Gastrocnemius medialis (tissue), 4 donors: ENCODE data around the gene ERF. TPM values are rescaled to one million over a fixed set of nuclear protein-coding genes. Genes with fewer than 3 reads are reported as not detected.
A peak's percentile ranks its signal among the peaks of the same experiment; 100 is the strongest.

ENCODE experiments used
- ATAC-seq, 2 donors: fragments of 150-250 bp; one replicate each; pipeline ENCODE4 v1.9.1; 2016
- DNase-seq, 2 donors: peaks; one replicate each; pipeline ENCODE4 v3.0.0-alpha.2; 2019
- H3K27ac ChIP-seq, 4 donors: fragments of 200-600 bp; sonication (generic); 1 replicate in 1 of 4; 2 replicates in 3 of 4; pipeline ENCODE4 v1.5.1; 2016 to 2018; ENCODE audit warnings: mild to moderate bottlenecking in 2 of 4, moderate library complexity in 1 of 4
- H3K27me3 ChIP-seq, 3 donors: fragments of 200-600 bp; sonication (generic) in 2 of 3; 1 replicate in 1 of 3; 2 replicates in 2 of 3; pipeline versions ENCODE4 v1.5.1 to v1.6.0; 2016 to 2019; ENCODE audit warnings: mild to moderate bottlenecking in 1 of 3, moderate library complexity in 1 of 3
- H3K36me3 ChIP-seq, 2 donors: fragments of 200-600 bp; sonication (generic) in 1 of 2; one replicate each; pipeline ENCODE4 v1.5.1; 2017 to 2018
- H3K4me1 ChIP-seq, 2 donors: fragments of 200-600 bp; sonication (generic) in 1 of 2; one replicate each; pipeline ENCODE4 v1.5.1; 2016 to 2017; ENCODE audit warnings: mild to moderate bottlenecking in 2 of 2
- H3K4me3 ChIP-seq, 4 donors: fragments of 200-600 bp; sonication (generic) in 3 of 4; 1 replicate in 1 of 4; 2 replicates in 3 of 4; pipeline ENCODE4 v1.5.1; 2016 to 2019; ENCODE audit warnings: mild to moderate bottlenecking in 2 of 4
- H3K9me3 ChIP-seq, 3 donors: fragments of 200-600 bp; sonication (generic) in 2 of 3; 1 replicate in 1 of 3; 2 replicates in 2 of 3; pipeline ENCODE4 v1.5.1; 2016 to 2019
- POLR2A ChIP-seq, 2 donors: fragments of 450-650 bp; IDR thresholded peaks; one replicate each; pipeline ENCODE4 v1.6.1; 2017; ENCODE audit warnings: antibody characterized with exemption in 2 of 2, mild to moderate bottlenecking in 2 of 2, moderate library complexity in 2 of 2
- in situ Hi-C, 4 donors: fragments of 200-750 bp; cut with MboI; loops; one replicate each; pipeline versions ENCODE4 v1.15.0 to v1.8.0; 2017; ENCODE audit warnings: low sequenced_read_pairs in 4 of 4
- intact Hi-C: fragments of 100-400 bp; cut with DNase I; formaldehyde crosslinking; loops from one replicate; pipeline ENCODE4 v1.15.1; 2023; ENCODE audit warnings: low total_unique reads
- total RNA-seq, 4 donors: library from RNA; depleted of rRNA; stranded (reverse); fragments of >200 nt; gene quantifications; one replicate each; pipeline versions ENCODE4 v1.1.0 to v1.2.3, GENCODE V29; 2016
- TF ChIP-seq, protein P1 (sequence below), 5 experiments: fragments of 450-650 bp in 3 of 5; fragments of 200-600 bp in 2 of 5; sonication (generic) in 2 of 5; IDR thresholded peaks in 4 of 5; conservative IDR thresholded peaks in 1 of 5; 1 replicate in 4 of 5; 2 replicates in 1 of 5; pipeline ENCODE4 v1.5.1; 2016 to 2019; ENCODE audit warnings: antibody characterized with exemption in 5 of 5, mild to moderate bottlenecking in 3 of 5, moderate library complexity in 3 of 5

ERF gene
- total RNA-seq: 10 to 100 TPM; 14.0 to 26.7 (median 14.8) TPM

GRCh38 chr19:42254850-42255765 is at the start of gene ERF:
Gene ERF, minus strand, starts transcription at chr19:42255128. Its CDS starts 129 bp downstream, at chr19:42254999.
- peak within 1 kb of the TSS; percentile 91 to 94 (median 92) for H3K27ac ChIP-seq
- H3K27me3 ChIP-seq: peaks cover 24 to 40% (median 37%) of the 10 kb centered on the region in 3 donors
- intact Hi-C loops (loop anchor here (1.0 kb wide), 1 partner anchor 13 kb away; no protein-coding TSS in a partner anchor), in situ Hi-C loops (no loop called here)
- peak; percentile 68 to 80 for DNase-seq
- ATAC-seq: peak; percentile 40 to 54
- H3K36me3 ChIP-seq: no peaks in the 10 kb centered on the region
- peaks cover 29 to 30% of the 10 kb centered on the region in 2 donors for H3K4me1 ChIP-seq
- TF ChIP-seq POLR2A (IDR thresholded peaks at IDR 0.05): peak; percentile 80 to 96
- TF ChIP-seq, protein P1, sequence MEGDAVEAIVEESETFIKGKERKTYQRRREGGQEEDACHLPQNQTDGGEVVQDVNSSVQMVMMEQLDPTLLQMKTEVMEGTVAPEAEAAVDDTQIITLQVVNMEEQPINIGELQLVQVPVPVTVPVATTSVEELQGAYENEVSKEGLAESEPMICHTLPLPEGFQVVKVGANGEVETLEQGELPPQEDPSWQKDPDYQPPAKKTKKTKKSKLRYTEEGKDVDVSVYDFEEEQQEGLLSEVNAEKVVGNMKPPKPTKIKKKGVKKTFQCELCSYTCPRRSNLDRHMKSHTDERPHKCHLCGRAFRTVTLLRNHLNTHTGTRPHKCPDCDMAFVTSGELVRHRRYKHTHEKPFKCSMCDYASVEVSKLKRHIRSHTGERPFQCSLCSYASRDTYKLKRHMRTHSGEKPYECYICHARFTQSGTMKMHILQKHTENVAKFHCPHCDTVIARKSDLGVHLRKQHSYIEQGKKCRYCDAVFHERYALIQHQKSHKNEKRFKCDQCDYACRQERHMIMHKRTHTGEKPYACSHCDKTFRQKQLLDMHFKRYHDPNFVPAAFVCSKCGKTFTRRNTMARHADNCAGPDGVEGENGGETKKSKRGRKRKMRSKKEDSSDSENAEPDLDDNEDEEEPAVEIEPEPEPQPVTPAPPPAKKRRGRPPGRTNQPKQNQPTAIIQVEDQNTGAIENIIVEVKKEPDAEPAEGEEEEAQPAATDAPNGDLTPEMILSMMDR (IDR thresholded peaks at IDR 0.05 in 4 of 5, conservative IDR thresholded peaks at IDR 0.05 in 1 of 5): peak in 1 of 5 experiments; percentile 24
- peak within 1 kb of the TSS; percentile 60 to 90 (median 76) for H3K4me3 ChIP-seq
- no peaks in the 10 kb centered on the region for H3K9me3 ChIP-seq

DNA sequence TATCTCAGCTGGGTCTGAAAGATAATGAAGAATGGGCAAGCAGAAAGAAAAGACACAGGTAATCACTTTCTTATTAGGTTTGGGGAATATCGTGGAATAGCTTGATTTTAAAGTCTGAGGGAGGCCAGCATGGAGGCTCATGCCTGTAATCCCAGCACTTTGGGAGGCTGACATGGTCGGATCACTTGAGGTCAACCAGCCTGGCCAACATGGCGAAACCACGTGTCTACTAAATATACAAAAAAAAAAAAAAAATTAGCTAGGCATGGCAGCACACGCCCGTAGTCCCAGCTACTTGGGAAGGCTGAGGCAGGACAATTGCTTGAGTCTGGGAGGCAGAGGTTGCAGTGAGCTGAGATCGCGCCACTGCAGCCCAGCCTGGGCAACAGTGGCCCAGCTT is 48.9 kb upstream of the ERF start:
- H3K36me3 ChIP-seq: no peaks in the 10 kb centered on the region
- peaks cover 16 to 18% of the 10 kb centered on the region in 2 donors for H3K4me1 ChIP-seq
- H3K9me3 ChIP-seq: no peaks in the 10 kb centered on the region
- H3K27me3 ChIP-seq: no peaks in the 10 kb centered on the region
- H3K4me3 ChIP-seq: no peak overlapping the region
- intact Hi-C loops: loop anchor here (5.0 kb wide), 1 partner anchor 172 kb away; the partner anchor contains the start of gene POU2F2
- TF ChIP-seq POLR2A (IDR thresholded peaks at IDR 0.05): no peak
- TF ChIP-seq, protein P1 (IDR thresholded peaks at IDR 0.05 in 4 of 5, conservative IDR thresholded peaks at IDR 0.05 in 1 of 5): no peak
- in situ Hi-C loops: loop anchor here in 1 of 4 donors (25.0 kb wide), 1 partner anchor 167 kb away; the partner anchor contains the start of gene POU2F2
- no peak overlapping the region for H3K27ac ChIP-seq
- DNase-seq: no peak
- no peak for ATAC-seq

DNA sequence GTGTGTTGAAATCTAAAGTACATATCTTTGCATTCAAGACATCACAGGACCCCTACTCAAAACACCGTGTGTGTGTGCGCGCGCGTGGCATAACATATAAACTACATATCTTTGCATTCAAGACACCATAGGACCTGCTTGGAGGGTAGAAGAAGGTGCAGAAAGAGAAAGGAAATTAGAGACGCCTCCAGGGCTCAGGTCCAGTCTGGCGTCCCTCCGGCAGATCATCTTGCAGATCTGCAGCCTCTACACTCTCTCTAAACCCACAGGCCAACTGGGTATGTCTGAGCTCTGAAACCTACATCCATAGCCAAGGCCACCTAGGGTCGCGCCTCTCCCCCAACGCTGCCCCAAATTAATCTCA is 48.2 kb upstream of the ERF start:
- intact Hi-C loops: loop anchor here (5.0 kb wide), 1 partner anchor 171 kb away; the partner anchor contains the start of gene POU2F2
- Histone ChIP-seq H3K36me3 (no peaks in the 10 kb centered on the region), H3K4me3 (peak overlapping the region; percentile 58 to 80 (median 67)), H3K9me3 (no peaks in the 10 kb centered on the region), H3K4me1 (peaks cover 16 to 18% of the 10 kb centered on the region in 2 donors), H3K27ac (peak overlapping the region in 3 of 4 donors; percentile 38 to 78 (median 58)), H3K27me3 (no peaks in the 10 kb centered on the region)
- in situ Hi-C loops: loop anchor here in 1 of 4 donors (25.0 kb wide), 1 partner anchor 166 kb away; the partner anchor contains the start of gene POU2F2
- TF ChIP-seq, protein P1 (IDR thresholded peaks at IDR 0.05 in 4 of 5, conservative IDR thresholded peaks at IDR 0.05 in 1 of 5): no peak
- no peak for TF ChIP-seq POLR2A (IDR thresholded peaks at IDR 0.05)
- ATAC-seq (peak; percentile 41 to 64), DNase-seq (peak in 1 of 2 donors; percentile 58)

- no peak for DNase-seq
- ATAC-seq: peak; percentile 4 to 14
These were observed 46.8 kb upstream of the ERF start, which contains the start of gene PRR19 for GRCh38 chr19:42301646-42302203. Gene PRR19, plus strand, starts transcription at chr19:42302132. Its CDS starts 7,453 bp downstream, at chr19:42309585.

More at GRCh38 chr19:42301646-42302203, 46.8 kb upstream of the ERF start, which contains the start of gene PRR19:
- Histone ChIP-seq H3K27me3 (no peaks in the 10 kb centered on the region), H3K27ac (peak within 1 kb of the TSS; percentile 41 to 78 (median 62)), H3K36me3 (no peaks in the 10 kb centered on the region), H3K4me1 (peaks cover 16 to 18% of the 10 kb centered on the region in 2 donors), H3K4me3 (peak within 1 kb of the TSS; percentile 58 to 80 (median 67)), H3K9me3 (no peaks in the 10 kb centered on the region)
- TF ChIP-seq POLR2A (IDR thresholded peaks at IDR 0.05): no peak
- TF ChIP-seq, protein P1 (IDR thresholded peaks at IDR 0.05 in 4 of 5, conservative IDR thresholded peaks at IDR 0.05 in 1 of 5): no peak
- intact Hi-C loops: loop anchor here (1.0 to 5.0 kb wide), 2 partner anchors 17 to 169 kb away; partner anchors contain the start of gene POU2F2
- in situ Hi-C loops: loop anchor here in 1 of 4 donors (25.0 kb wide), 1 partner anchor 164 kb away; the partner anchor contains the start of gene POU2F2
